GM19395 (cell line): ENCODE measurements around the gene TRMU.

Experiments used
- ATAC-seq: cut with Tn5 transposase; IDR thresholded peaks from one replicate; pipeline ENCODE4 v1.9.1; 2021; ENCODE audit warnings: mild to moderate bottlenecking, moderate library complexity; ENCODE audit not compliant: unreplicated experiment

TRMU gene

GRCh38 chr22:46331496-46331895, 4.0 kb upstream of the TRMU start:
- ATAC-seq, result no peak

- ATAC-seq, result no peak
Observed at GRCh38 chr22:46336119-46337078, 885 bp downstream of the TRMU start.

GRCh38 chr22:46337870-46338269, 2.4 kb downstream of the TRMU start:
- ATAC-seq, result no peak

- no peak for ATAC-seq
Observed at GRCh38 chr22:46338636-46339035, 3.1 kb downstream of the TRMU start.

GRCh38 chr22:46339956-46340355, 4.4 kb downstream of the TRMU start:
- no peak for ATAC-seq

GRCh38 chr22:46340676-46341075, 5.2 kb downstream of the TRMU start:
- ATAC-seq, result no peak

- ATAC-seq, result no peak
Observed at GRCh38 chr22:46346680-46347405, 11.3 kb downstream of the TRMU start.

GRCh38 chr22:46347646-46348045, 12.1 kb downstream of the TRMU start:
- no peak for ATAC-seq

GRCh38 chr22:46348099-46348695, 12.7 kb downstream of the TRMU start:
- ATAC-seq, result no peak

- no peak for ATAC-seq
Observed at GRCh38 chr22:46349238-46349637, 13.7 kb downstream of the TRMU start.

- no peak for ATAC-seq
Observed at GRCh38 chr22:46349681-46350080, 14.2 kb downstream of the TRMU start.

GRCh38 chr22:46350121-46350520, 14.6 kb downstream of the TRMU start:
- ATAC-seq, result no peak

- ATAC-seq, result no peak
Observed at GRCh38 chr22:46350646-46351045, 15.1 kb downstream of the TRMU start.

- no peak for ATAC-seq
Observed at GRCh38 chr22:46351131-46351735, 15.7 kb downstream of the TRMU start.

GRCh38 chr22:46351767-46352166, 16.3 kb downstream of the TRMU start:
- no peak for ATAC-seq

- ATAC-seq, result no peak
Observed at GRCh38 chr22:46352276-46352675, 16.8 kb downstream of the TRMU start.

GRCh38 chr22:46352691-46353386, 17.3 kb downstream of the TRMU start:
- no peak for ATAC-seq

- no peak for ATAC-seq
Observed at GRCh38 chr22:46353483-46354105, 18.1 kb downstream of the TRMU start.

- ATAC-seq, result no peak
Observed at GRCh38 chr22:46354176-46354992, 18.9 kb downstream of the TRMU start.
